Stimulated activated naive CD8-positive, alpha-beta T cell treated with anti-CD3 and anti-CD28 coated beads, Interleukin-15, amount 100 ng/mL, for 72 hours (primary cell): ENCODE measurements around the gene PBXIP1.

Experiments used
- ATAC-seq: fragments of 150-1000 bp; cut with Tn5 transposase; 2 replicates; pipeline ENCODE4 v1.10.0; 2021; ENCODE audit warnings: mild to moderate bottlenecking, moderate library complexity
- DNase-seq, 2 donors: peaks; one replicate each; pipeline ENCODE4 v3.0.0; 2021 to 2022
- H3K27ac Mint-ChIP-seq, 2 donors: one replicate each; pipeline ENCODE4 v1.8.0; 2022; ENCODE audit warnings: mild to moderate bottlenecking in 2 of 2, mixed read lengths in 2 of 2, moderate library complexity in 2 of 2
- H3K27me3 Mint-ChIP-seq: one replicate; pipeline ENCODE4 v1.8.0; 2022; ENCODE audit warnings: mixed read lengths
- H3K4me1 Mint-ChIP-seq: one replicate; pipeline ENCODE4 v1.8.0; 2022; ENCODE audit warnings: mild to moderate bottlenecking, mixed read lengths
- H3K4me3 Mint-ChIP-seq, 2 donors: one replicate each; pipeline ENCODE4 v1.8.0; 2022; ENCODE audit warnings: mild to moderate bottlenecking in 2 of 2, mixed read lengths in 2 of 2, moderate library complexity in 1 of 2
- H3K9me3 Mint-ChIP-seq, 2 donors: one replicate each; pipeline ENCODE4 v1.8.0; 2022; ENCODE audit warnings: mixed read lengths in 2 of 2

Gene PBXIP1

GRCh38 chr1:154940213-154940560, 15.7 kb downstream of the PBXIP1 start:
- DNase-seq (no peak), ATAC-seq (no peak)
- no peaks in the 10 kb centered on the region for H3K27me3 Mint-ChIP-seq
- H3K27ac Mint-ChIP-seq = peak overlapping the region in 1 of 2 donors; percentile 61
- peak overlapping the region; percentile 58 to 67 for H3K4me3 Mint-ChIP-seq
- no peaks in the 10 kb centered on the region for H3K9me3 Mint-ChIP-seq
- peaks cover 84% of the 10 kb centered on the region for H3K4me1 Mint-ChIP-seq

GRCh38 chr1:154938604-154939399, 17.1 kb downstream of the PBXIP1 start:
- H3K9me3 Mint-ChIP-seq = no peaks in the 10 kb centered on the region
- H3K4me3 Mint-ChIP-seq = peak overlapping the region; percentile 28 to 91
- H3K27me3 Mint-ChIP-seq = no peaks in the 10 kb centered on the region
- peaks cover 80% of the 10 kb centered on the region for H3K4me1 Mint-ChIP-seq
- no peak for DNase-seq
- peak overlapping the region in 1 of 2 donors; percentile 12 for H3K27ac Mint-ChIP-seq
- no peak for ATAC-seq

- no peak for ATAC-seq
- no peak for DNase-seq
- H3K27ac Mint-ChIP-seq = peak overlapping the region; percentile 97 to 100
- peak overlapping the region; percentile 91 to 92 for H3K4me3 Mint-ChIP-seq
- no peaks in the 10 kb centered on the region for H3K27me3 Mint-ChIP-seq
- H3K9me3 Mint-ChIP-seq = no peaks in the 10 kb centered on the region
- peaks cover 71% of the 10 kb centered on the region for H3K4me1 Mint-ChIP-seq
These were observed 17.9 kb downstream of the PBXIP1 start for GRCh38 chr1:154937988-154938386.

- H3K4me3 Mint-ChIP-seq = peak overlapping the region; percentile 91 to 92
These were observed 18.6 kb downstream of the PBXIP1 start for GRCh38 chr1:154937085-154937987.

GRCh38 chr1:154936555-154937084, 19.3 kb downstream of the PBXIP1 start, which contains the start of gene PMVK:
Gene PMVK (minus strand): TSS chr1:154936719. CDS start chr1:154936685, 34 bp downstream.
- peak; percentile 87 for ATAC-seq
- DNase-seq = peak; percentile 94 to 95
- H3K27me3 Mint-ChIP-seq = no peaks in the 10 kb centered on the region
- H3K4me1 Mint-ChIP-seq = peaks cover 58% of the 10 kb centered on the region
- no peaks in the 10 kb centered on the region for H3K9me3 Mint-ChIP-seq
- H3K27ac Mint-ChIP-seq = peak within 1 kb of the TSS; percentile 97 to 100
- peak within 1 kb of the TSS; percentile 91 to 92 for H3K4me3 Mint-ChIP-seq

More at GRCh38 chr1:154937085-154937987, 18.6 kb downstream of the PBXIP1 start:
- H3K4me1 Mint-ChIP-seq = peaks cover 65% of the 10 kb centered on the region
- peak overlapping the region; percentile 97 to 100 for H3K27ac Mint-ChIP-seq
- peak; percentile 88 for ATAC-seq
- no peaks in the 10 kb centered on the region for H3K9me3 Mint-ChIP-seq
- DNase-seq = peak; percentile 92 to 94
- no peaks in the 10 kb centered on the region for H3K27me3 Mint-ChIP-seq

GRCh38 chr1:154935749-154936554, 19.9 kb downstream of the PBXIP1 start:
- no peak for ATAC-seq
- no peaks in the 10 kb centered on the region for H3K9me3 Mint-ChIP-seq
- no peaks in the 10 kb centered on the region for H3K27me3 Mint-ChIP-seq
- peak overlapping the region; percentile 97 to 100 for H3K27ac Mint-ChIP-seq
- H3K4me3 Mint-ChIP-seq = peak overlapping the region; percentile 91 to 92
- peaks cover 51% of the 10 kb centered on the region for H3K4me1 Mint-ChIP-seq
- DNase-seq = no peak

- Mint-ChIP-seq H3K27ac (no peak overlapping the region), H3K4me3 (peak overlapping the region in 1 of 2 donors; percentile 25), H3K9me3 (no peaks in the 10 kb centered on the region), H3K27me3 (no peaks in the 10 kb centered on the region), H3K4me1 (peaks cover 40% of the 10 kb centered on the region)
- ATAC-seq (no peak), DNase-seq (no peak)
These were observed 21.4 kb downstream of the PBXIP1 start for GRCh38 chr1:154934358-154934948.

GRCh38 chr1:154931940-154932487, 23.9 kb downstream of the PBXIP1 start:
- ATAC-seq (no peak), DNase-seq (no peak)
- no peak overlapping the region for H3K27ac Mint-ChIP-seq
- no peak overlapping the region for H3K4me3 Mint-ChIP-seq
- peaks cover 18% of the 10 kb centered on the region for H3K4me1 Mint-ChIP-seq
- no peaks in the 10 kb centered on the region for H3K9me3 Mint-ChIP-seq
- H3K27me3 Mint-ChIP-seq = no peaks in the 10 kb centered on the region

GRCh38 chr1:154926201-154926600, 29.7 kb downstream of the PBXIP1 start:
- Mint-ChIP-seq H3K4me1 (peaks cover 12% of the 10 kb centered on the region), H3K27me3 (no peaks in the 10 kb centered on the region), H3K27ac (peak overlapping the region; percentile 59 to 90), H3K9me3 (no peaks in the 10 kb centered on the region), H3K4me3 (no peak overlapping the region)
- DNase-seq (no peak), ATAC-seq (no peak)

- Mint-ChIP-seq H3K9me3 (no peaks in the 10 kb centered on the region), H3K4me1 (peaks cover 12% of the 10 kb centered on the region), H3K4me3 (no peak overlapping the region), H3K27me3 (no peaks in the 10 kb centered on the region), H3K27ac (peak overlapping the region in 1 of 2 donors; percentile 90)
- DNase-seq (no peak), ATAC-seq (no peak)
These were observed 30.3 kb downstream of the PBXIP1 start for GRCh38 chr1:154925335-154926170.

- ATAC-seq (no peak), DNase-seq (no peak)
- H3K9me3 Mint-ChIP-seq = no peaks in the 10 kb centered on the region
- peaks cover 12% of the 10 kb centered on the region for H3K4me1 Mint-ChIP-seq
- no peak overlapping the region for H3K27ac Mint-ChIP-seq
- H3K27me3 Mint-ChIP-seq = no peaks in the 10 kb centered on the region
- no peak overlapping the region for H3K4me3 Mint-ChIP-seq
These were observed 32.2 kb downstream of the PBXIP1 start for GRCh38 chr1:154923695-154924094.

- Mint-ChIP-seq H3K27ac (no peak overlapping the region), H3K9me3 (no peaks in the 10 kb centered on the region), H3K4me3 (no peak overlapping the region), H3K27me3 (no peaks in the 10 kb centered on the region), H3K4me1 (no peaks in the 10 kb centered on the region)
- ATAC-seq = no peak
- no peak for DNase-seq
These were observed 42.6 kb downstream of the PBXIP1 start for GRCh38 chr1:154913273-154913672.

GRCh38 chr1:154912755-154913154, 43.1 kb downstream of the PBXIP1 start:
- H3K27ac Mint-ChIP-seq = no peak overlapping the region
- no peaks in the 10 kb centered on the region for H3K27me3 Mint-ChIP-seq
- H3K4me3 Mint-ChIP-seq = no peak overlapping the region
- H3K4me1 Mint-ChIP-seq = no peaks in the 10 kb centered on the region
- ATAC-seq = no peak
- DNase-seq = no peak
- no peaks in the 10 kb centered on the region for H3K9me3 Mint-ChIP-seq
